Upper lobe of left lung (tissue), 6 donors: ENCODE results near the gene FLNB. TPM values are rescaled to one million over a fixed set of nuclear protein-coding genes. Genes with fewer than 3 reads are reported as not detected.

Source experiments
- ATAC-seq, 2 donors: fragments of 200-7000 bp; cut with Tn5 transposase; one replicate each; pipeline ENCODE4 v1.9.1; 2022; ENCODE audit warnings: mild to moderate bottlenecking in 2 of 2, moderate library complexity in 2 of 2; ENCODE audit not compliant: low FRiP score in 2 of 2
- DNase-seq, 2 donors: peaks; one replicate each; pipeline ENCODE4 v3.0.0-alpha.2; 2019 to 2020
- H3K27ac ChIP-seq, 4 donors: fragments of 200-600 bp; sonication (generic); one replicate each; pipeline ENCODE4 v1.5.1; 2016 to 2019
- H3K27me3 ChIP-seq, 4 donors: fragments of 200-600 bp; sonication (generic); one replicate each; pipeline ENCODE4 v1.5.1; 2017 to 2019
- H3K36me3 ChIP-seq, 4 donors: fragments of 200-600 bp; sonication (generic); one replicate each; pipeline ENCODE4 v1.5.1; 2016 to 2019
- H3K4me1 ChIP-seq, 4 donors: fragments of 200-600 bp; sonication (generic); one replicate each; pipeline ENCODE4 v1.5.1; 2018 to 2019
- H3K4me3 ChIP-seq, 4 donors: fragments of 200-600 bp; sonication (generic); one replicate each; pipeline ENCODE4 v1.5.1; 2017 to 2019; ENCODE audit warnings: mild to moderate bottlenecking in 2 of 4, moderate library complexity in 1 of 4
- H3K9me3 ChIP-seq, 4 donors: fragments of 200-600 bp; sonication (generic); one replicate each; pipeline ENCODE4 v1.5.1; 2018 to 2019
- EP300 ChIP-seq, 4 donors: sonication (generic); formaldehyde crosslinking; IDR thresholded peaks; one replicate each; pipeline ENCODE4 v1.5.1; 2017; ENCODE audit warnings: antibody characterized with exemption in 4 of 4, control low read depth in 2 of 4
- POLR2A ChIP-seq, 4 donors: fragments of 450-650 bp; IDR thresholded peaks; one replicate each; pipeline ENCODE4 v1.5.1; 2016 to 2017; ENCODE audit warnings: antibody characterized with exemption in 4 of 4, mild to moderate bottlenecking in 2 of 4
- POLR2AphosphoS5 ChIP-seq, 2 donors: sonication (generic); formaldehyde crosslinking; IDR thresholded peaks; one replicate each; pipeline ENCODE4 v1.5.1; 2017; ENCODE audit warnings: antibody characterized with exemption in 2 of 2
- WGBS, 2 donors: methylation state at CpG; one replicate each; pipeline ENCODE4 v1.1.5; 2017 to 2018; 5-methylcytosine and 5-hydroxymethylcytosine counted together
- total RNA-seq, 6 donors: library from RNA; depleted of rRNA in 4 of 6; stranded (reverse); fragments of >200 nt in 4 of 6; gene quantifications; one replicate each; pipeline versions ENCODE4 v1.1.0 to v1.2.1, GENCODE V29; 2016 to 2021
- TF ChIP-seq, protein P1 (sequence below), 6 experiments: fragments of 450-650 bp in 4 of 6; fragments of 200-600 bp in 2 of 6; sonication (generic) in 2 of 6; IDR thresholded peaks; one replicate each; pipeline ENCODE4 v1.5.1; 2016 to 2019; ENCODE audit warnings: antibody characterized with exemption in 6 of 6
- donor health status: DM: no; HTN: no; CAD: no; lungs with moderate emphysema.
- donor health status: DM: no; HTN: yes; CAD: no; lungs with severe emphysema.

The FLNB gene
- total RNA-seq, 6 donors from 2014 or later = 101 to 193 (median 127) TPM

DNA sequence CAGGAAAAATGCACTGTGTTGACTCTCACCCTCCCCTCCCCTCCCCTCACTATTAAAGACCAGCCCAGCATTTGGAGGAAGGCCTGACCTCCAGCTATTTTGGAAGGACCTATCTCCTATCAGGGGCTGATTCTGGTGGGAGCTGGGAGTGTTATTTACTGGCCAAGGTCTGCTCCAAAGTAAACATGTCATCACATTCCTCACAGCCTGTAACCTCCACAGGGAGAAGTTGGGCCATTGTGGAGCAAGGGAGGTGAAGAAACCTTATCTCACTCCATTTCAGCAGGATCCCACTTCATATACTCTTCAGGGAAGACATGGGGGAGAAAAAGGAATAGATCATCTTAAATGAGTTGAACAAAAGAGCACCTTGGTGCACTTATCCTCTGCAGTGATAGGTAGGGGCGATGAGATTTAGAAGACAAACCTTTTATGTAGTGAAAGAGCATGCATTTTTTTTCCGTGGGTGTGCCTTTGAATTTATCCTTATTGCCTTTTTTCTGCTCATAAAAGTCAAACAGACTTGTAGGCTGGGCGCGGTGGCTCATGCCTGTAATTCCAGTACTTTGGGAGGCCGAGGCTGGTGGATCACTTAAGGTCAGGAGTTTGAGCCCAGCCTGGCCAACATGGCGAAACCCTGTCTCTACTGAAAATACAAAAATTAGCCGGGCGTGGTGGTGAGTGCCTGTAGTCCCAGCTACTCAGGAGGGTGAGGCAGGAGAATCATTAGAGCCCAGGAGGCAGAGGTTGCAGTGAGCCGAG, 15.6 kb upstream of the FLNB start:
- DNase-seq (no peak), ATAC-seq (peak in 1 of 2 donors; percentile 36)
- Histone ChIP-seq H3K36me3 (no peaks in the 10 kb centered on the region), H3K4me1 (no peaks in the 10 kb centered on the region), H3K27me3 (no peaks in the 10 kb centered on the region), H3K9me3 (no peaks in the 10 kb centered on the region), H3K27ac (no peak overlapping the region), H3K4me3 (no peak overlapping the region)
- WGBS, 2 donors = 93 to 95% methylated on average over 9 of the region's 9 CpGs
- no peak for TF ChIP-seq POLR2A (IDR thresholded peaks at IDR 0.05)
- TF ChIP-seq, protein P1, sequence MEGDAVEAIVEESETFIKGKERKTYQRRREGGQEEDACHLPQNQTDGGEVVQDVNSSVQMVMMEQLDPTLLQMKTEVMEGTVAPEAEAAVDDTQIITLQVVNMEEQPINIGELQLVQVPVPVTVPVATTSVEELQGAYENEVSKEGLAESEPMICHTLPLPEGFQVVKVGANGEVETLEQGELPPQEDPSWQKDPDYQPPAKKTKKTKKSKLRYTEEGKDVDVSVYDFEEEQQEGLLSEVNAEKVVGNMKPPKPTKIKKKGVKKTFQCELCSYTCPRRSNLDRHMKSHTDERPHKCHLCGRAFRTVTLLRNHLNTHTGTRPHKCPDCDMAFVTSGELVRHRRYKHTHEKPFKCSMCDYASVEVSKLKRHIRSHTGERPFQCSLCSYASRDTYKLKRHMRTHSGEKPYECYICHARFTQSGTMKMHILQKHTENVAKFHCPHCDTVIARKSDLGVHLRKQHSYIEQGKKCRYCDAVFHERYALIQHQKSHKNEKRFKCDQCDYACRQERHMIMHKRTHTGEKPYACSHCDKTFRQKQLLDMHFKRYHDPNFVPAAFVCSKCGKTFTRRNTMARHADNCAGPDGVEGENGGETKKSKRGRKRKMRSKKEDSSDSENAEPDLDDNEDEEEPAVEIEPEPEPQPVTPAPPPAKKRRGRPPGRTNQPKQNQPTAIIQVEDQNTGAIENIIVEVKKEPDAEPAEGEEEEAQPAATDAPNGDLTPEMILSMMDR (IDR thresholded peaks at IDR 0.05) = no peak
- TF ChIP-seq EP300 (IDR thresholded peaks at IDR 0.05) = no peak
- TF ChIP-seq POLR2AphosphoS5 (IDR thresholded peaks at IDR 0.05) = no peak

DNA sequence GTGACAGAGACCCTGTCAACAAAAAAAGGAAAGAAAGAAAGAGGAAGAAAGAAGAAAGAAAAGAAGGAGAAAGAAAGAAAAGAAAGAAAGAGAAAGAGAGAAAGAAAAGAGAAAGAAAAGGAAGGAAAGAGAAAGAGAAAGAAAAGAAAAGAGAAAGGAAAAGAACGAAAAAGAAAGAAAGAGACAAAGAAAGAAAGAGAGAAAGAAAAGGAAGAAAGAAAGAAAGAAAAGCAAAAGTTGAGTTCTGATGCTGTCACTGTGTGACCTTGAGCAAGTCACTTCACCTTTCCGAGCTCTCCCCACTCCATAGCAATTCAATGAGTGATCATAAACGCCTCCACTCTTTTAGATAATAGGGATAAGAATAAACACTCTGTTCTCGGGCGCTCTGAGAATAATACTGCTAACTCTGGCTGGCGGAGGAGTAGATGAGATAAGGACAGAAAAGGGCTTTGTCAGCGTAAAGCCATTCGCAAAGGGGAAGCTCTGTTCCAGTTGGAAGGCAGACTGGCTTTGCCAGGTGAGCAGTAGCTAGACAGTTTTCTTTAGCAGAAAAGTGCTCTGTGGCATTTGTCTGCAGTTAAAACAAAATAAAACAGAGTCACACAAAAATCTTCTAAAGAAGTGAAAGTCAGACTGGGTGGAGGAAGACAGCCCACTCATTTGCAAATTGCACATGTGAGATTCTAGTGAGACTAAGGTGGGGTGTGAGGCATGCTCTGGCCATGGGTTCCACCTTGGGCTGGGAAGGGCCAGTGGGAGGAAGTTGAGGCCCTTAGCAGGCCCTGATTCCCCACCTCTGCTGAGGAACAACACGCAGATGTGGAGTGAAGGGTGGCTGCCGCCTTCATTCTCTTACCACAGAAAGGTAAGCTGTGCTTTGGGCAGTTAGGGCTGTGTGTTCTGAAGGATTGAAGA, 9.6 kb upstream of the FLNB start:
- DNase-seq (no peak), ATAC-seq (peak in 1 of 2 donors; percentile 67)
- Histone ChIP-seq H3K9me3 (no peaks in the 10 kb centered on the region), H3K4me3 (no peak overlapping the region), H3K36me3 (no peaks in the 10 kb centered on the region), H3K27me3 (no peaks in the 10 kb centered on the region), H3K27ac (no peak overlapping the region), H3K4me1 (peaks cover 4 to 13% (median 7%) of the 10 kb centered on the region in 4 donors)
- WGBS, 2 donors = 30 to 33% methylated on average over 10 of the region's 10 CpGs
- TF ChIP-seq, protein P1 (IDR thresholded peaks at IDR 0.05) = no peak
- TF ChIP-seq POLR2AphosphoS5 (IDR thresholded peaks at IDR 0.05) (no peak), EP300 (IDR thresholded peaks at IDR 0.05) (no peak), POLR2A (IDR thresholded peaks at IDR 0.05) (no peak)

GRCh38 chr3:57999417-58000115, 8.7 kb upstream of the FLNB start:
- Histone ChIP-seq H3K4me3 (no peak overlapping the region), H3K36me3 (no peaks in the 10 kb centered on the region), H3K4me1 (peaks cover 4 to 13% (median 7%) of the 10 kb centered on the region in 4 donors), H3K27ac (no peak overlapping the region), H3K27me3 (no peaks in the 10 kb centered on the region), H3K9me3 (no peaks in the 10 kb centered on the region)
- 82 to 87% methylated on average over 11 of the region's 11 CpGs for WGBS, 2 donors
- ATAC-seq = no peak
- no peak for DNase-seq
- TF ChIP-seq EP300 (IDR thresholded peaks at IDR 0.05) (no peak), POLR2AphosphoS5 (IDR thresholded peaks at IDR 0.05) (no peak), POLR2A (IDR thresholded peaks at IDR 0.05) (no peak)
- TF ChIP-seq, protein P1 (IDR thresholded peaks at IDR 0.05) = no peak

GRCh38 chr3:58000306-58001085, 7.7 kb upstream of the FLNB start:
- Histone ChIP-seq H3K27me3 (no peaks in the 10 kb centered on the region), H3K4me3 (no peak overlapping the region), H3K36me3 (no peaks in the 10 kb centered on the region), H3K4me1 (peaks cover 4 to 13% (median 7%) of the 10 kb centered on the region in 4 donors), H3K9me3 (no peaks in the 10 kb centered on the region), H3K27ac (no peak overlapping the region)
- ATAC-seq (no peak), DNase-seq (no peak)
- WGBS, 2 donors = 88 to 90% methylated on average over 7 of the region's 7 CpGs
- TF ChIP-seq, protein P1 (IDR thresholded peaks at IDR 0.05) = no peak
- TF ChIP-seq POLR2A (IDR thresholded peaks at IDR 0.05) (no peak), POLR2AphosphoS5 (IDR thresholded peaks at IDR 0.05) (no peak), EP300 (IDR thresholded peaks at IDR 0.05) (no peak)
